DND-41 (cell line): Measurements from ENCODE around the gene IFITM2.
A peak's percentile ranks its signal among the peaks of the same experiment; 100 is the strongest.

ENCODE experiments used
- ATAC-seq: fragments of 200-7000 bp; cut with Tn5 transposase; 3 replicates; pipeline ENCODE4 v1.9.1; 2021; ENCODE audit warnings: low read depth; ENCODE audit not compliant: insufficient read depth
- DNase-seq: peaks from one replicate; pipeline ENCODE4 v3.0.0-alpha.2; 2020
- H2AFZ ChIP-seq: 2 replicates; pipeline ENCODE4 v1.6.0; 2012; ENCODE audit warnings: low read depth, low read length
- H3K27ac ChIP-seq: 2 replicates; pipeline ENCODE4 v1.5.1; 2012; ENCODE audit warnings: low read length, inconsistent platforms
- H3K27me3 ChIP-seq: fragments of 200-600 bp; sonication (generic); 2 replicates; pipeline ENCODE4 v1.6.0; 2012; ENCODE audit warnings: low read length, mild to moderate bottlenecking, inconsistent platforms; ENCODE audit not compliant: insufficient read depth, poor library complexity
- H3K36me3 ChIP-seq: 2 replicates; pipeline ENCODE4 v1.5.1; 2012; ENCODE audit warnings: low read length, inconsistent platforms; ENCODE audit not compliant: insufficient read depth
- H3K4me1 ChIP-seq: 2 replicates; pipeline ENCODE4 v1.5.1; 2012; ENCODE audit warnings: mild to moderate bottlenecking, low read length; ENCODE audit not compliant: insufficient read depth
- H3K4me2 ChIP-seq: 2 replicates; pipeline ENCODE4 v1.6.0; 2012; ENCODE audit warnings: mild to moderate bottlenecking, moderate library complexity, low read length, inconsistent platforms; ENCODE audit not compliant: insufficient read depth
- H3K4me3 ChIP-seq, 2 experiments: fragments of 200-600 bp in 1 of 2; shearing (Covaris generic) in 1 of 2; 2 replicates each; pipeline ENCODE4 v1.5.1; 2012 to 2016; ENCODE audit warnings: inconsistent platforms in 2 of 2, low read length in 2 of 2, mild to moderate bottlenecking in 2 of 2, low read depth in 1 of 2, moderate library complexity in 1 of 2
- H3K79me2 ChIP-seq: 2 replicates; pipeline ENCODE4 v1.6.0; 2012; ENCODE audit warnings: low read length, inconsistent platforms; ENCODE audit not compliant: insufficient read depth
- H3K9ac ChIP-seq: 2 replicates; pipeline ENCODE4 v1.6.0; 2012; ENCODE audit warnings: low read depth, mild to moderate bottlenecking, inconsistent platforms, low read length, moderate library complexity
- H3K9me3 ChIP-seq: 2 replicates; pipeline ENCODE4 v1.5.1; 2012; ENCODE audit warnings: low read length, moderate library complexity, mild to moderate bottlenecking, inconsistent platforms; ENCODE audit not compliant: insufficient read depth, severe bottlenecking
- H4K20me1 ChIP-seq: 2 replicates; pipeline ENCODE4 v1.6.0; 2012; ENCODE audit warnings: low read length; ENCODE audit not compliant: insufficient read depth
- CTCF ChIP-seq: IDR thresholded peaks from 2 replicates; pipeline ENCODE4 v1.5.1; 2012; ENCODE audit warnings: borderline replicate concordance, low read length, moderate library complexity, mild to moderate bottlenecking; ENCODE audit not compliant: poor library complexity, severe bottlenecking; ENCODE audit errors: extremely low read depth
- EZH2 ChIP-seq: IDR thresholded peaks from 3 replicates; pipeline ENCODE4 v1.6.1; 2012; ENCODE audit warnings: borderline replicate concordance, low read depth, mild to moderate bottlenecking, moderate library complexity, low read length, inconsistent platforms; ENCODE audit not compliant: severe bottlenecking

IFITM2 gene

GRCh38 chr11:337711-338110 lies 30.1 kb downstream of the IFITM2 start:
- no peaks in the 10 kb centered on the region for H3K36me3 ChIP-seq
- H3K4me2 ChIP-seq = no peak overlapping the region
- no peak overlapping the region for H3K9ac ChIP-seq
- no peak for ATAC-seq
- no peaks in the 10 kb centered on the region for H4K20me1 ChIP-seq
- peaks cover 42% of the 10 kb centered on the region for H3K4me1 ChIP-seq
- H3K9me3 ChIP-seq = no peaks in the 10 kb centered on the region
- no peak overlapping the region for H2AFZ ChIP-seq
- no peaks in the 10 kb centered on the region for H3K27me3 ChIP-seq
- peak overlapping the region; percentile 49; the same call in 1 of the 2 replicates for H3K27ac ChIP-seq
- DNase-seq = no peak
- TF ChIP-seq EZH2 (no peak), CTCF (no peak)
- no peak overlapping the region for H3K4me3 ChIP-seq
- no peaks in the 10 kb centered on the region for H3K79me2 ChIP-seq

- no peaks in the 10 kb centered on the region for H3K9me3 ChIP-seq
- H2AFZ ChIP-seq = no peak overlapping the region
- H3K27me3 ChIP-seq = no peaks in the 10 kb centered on the region
- peaks cover 25% of the 10 kb centered on the region for H3K4me1 ChIP-seq
- no peak overlapping the region for H3K9ac ChIP-seq
- no peak overlapping the region for H3K27ac ChIP-seq
- DNase-seq = no peak
- ATAC-seq = no peak
- no peak overlapping the region for H3K4me3 ChIP-seq
- no peaks in the 10 kb centered on the region for H3K36me3 ChIP-seq
- no peak for TF ChIP-seq CTCF
- no peak for TF ChIP-seq EZH2
- H3K4me2 ChIP-seq = no peak overlapping the region
- no peaks in the 10 kb centered on the region for H3K79me2 ChIP-seq
- H4K20me1 ChIP-seq = no peaks in the 10 kb centered on the region
Observed at GRCh38 chr11:339963-340362, 32.3 kb downstream of the IFITM2 start.

DNA sequence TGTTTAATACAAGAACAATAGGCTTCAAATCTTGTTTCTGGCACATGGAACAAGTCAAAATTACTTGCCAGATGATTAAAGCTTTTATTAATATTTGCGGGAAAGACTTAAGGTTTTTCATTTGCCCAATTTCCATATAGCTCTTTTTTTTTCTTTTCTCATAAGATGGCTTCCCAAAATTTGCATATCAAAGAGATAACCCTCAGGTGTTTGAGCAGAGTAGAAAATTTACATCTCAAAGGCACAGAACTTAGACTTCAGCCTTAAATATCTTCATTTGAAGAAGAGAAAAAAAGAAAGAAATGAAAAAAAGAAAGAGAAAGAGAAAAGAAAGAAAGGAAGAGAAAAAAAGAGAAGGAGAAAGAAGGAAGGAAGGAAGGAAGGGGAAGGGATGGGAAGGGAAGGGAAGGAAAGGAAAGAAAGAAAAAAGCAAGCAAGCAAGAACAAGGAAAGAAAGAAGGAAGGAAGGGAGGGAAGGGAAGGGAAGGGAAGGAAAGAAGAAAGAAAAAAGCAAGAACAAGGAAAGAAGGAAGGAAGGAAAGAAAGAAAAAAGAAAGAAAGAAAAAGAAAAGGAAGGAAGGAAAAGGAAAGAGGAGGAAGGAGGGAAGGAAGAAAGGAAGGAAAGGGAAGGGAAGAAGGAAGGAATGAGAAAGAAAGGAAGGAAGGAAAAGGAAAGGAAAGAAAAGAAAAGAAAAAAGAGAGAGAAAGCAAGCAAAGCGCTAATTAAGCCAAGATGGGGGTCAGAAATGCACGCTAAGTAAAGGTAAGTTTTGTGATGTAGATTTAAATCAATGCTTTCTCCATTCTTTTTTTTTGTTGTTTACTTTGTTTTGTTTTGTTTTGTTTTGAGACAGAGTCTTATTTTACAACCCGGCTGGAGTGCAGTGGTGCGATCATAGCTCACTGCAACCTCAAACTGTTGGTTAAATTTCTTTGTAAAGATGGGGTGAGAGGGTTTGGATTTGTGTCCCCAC lies 33.2 kb downstream of the IFITM2 start:
- Histone ChIP-seq H3K4me3 (no peak overlapping the region), H3K9me3 (no peaks in the 10 kb centered on the region), H3K9ac (no peak overlapping the region), H3K4me2 (no peak overlapping the region), H4K20me1 (no peaks in the 10 kb centered on the region), H3K27ac (no peak overlapping the region), H2AFZ (no peak overlapping the region), H3K4me1 (peaks cover 19% of the 10 kb centered on the region), H3K27me3 (no peaks in the 10 kb centered on the region), H3K36me3 (no peaks in the 10 kb centered on the region), H3K79me2 (no peaks in the 10 kb centered on the region)
- ATAC-seq (no peak), DNase-seq (no peak)
- TF ChIP-seq CTCF (no peak), EZH2 (no peak)
